T-helper 2 cell treated with Interferon-gamma antibody and Interleukin-4, amounts not matched to agents 5 μg/mL and 100 μg/mL, for 36 hours (primary cell): ENCODE data around the gene PCDHB13.
"Not testable (repeated sequence)": the region's sequence is repeated elsewhere in the genome, so short reads cannot be mapped to it uniquely, and the experiment has no call there.

ENCODE experiments used
- DNase-seq: peaks from one replicate; pipeline ENCODE4 v3.0.0; 2021; ENCODE audit warnings: low spot score
- H3K27ac Mint-ChIP-seq: one replicate; pipeline ENCODE4 v1.8.0; 2021; ENCODE audit warnings: mild to moderate bottlenecking, mixed read lengths
- H3K27me3 Mint-ChIP-seq: one replicate; pipeline ENCODE4 v1.8.0; 2021; ENCODE audit warnings: low read depth, mixed read lengths
- H3K36me3 Mint-ChIP-seq: one replicate; pipeline ENCODE4 v1.8.0; 2021; ENCODE audit warnings: low read depth, mixed read lengths
- H3K4me1 Mint-ChIP-seq: one replicate; pipeline ENCODE4 v1.8.0; 2021; ENCODE audit warnings: low read depth, mixed read lengths
- H3K4me3 Mint-ChIP-seq: one replicate; pipeline ENCODE4 v1.8.0; 2022; ENCODE audit warnings: mild to moderate bottlenecking, moderate library complexity, mixed read lengths
- H3K9me3 Mint-ChIP-seq: one replicate; pipeline ENCODE4 v1.8.0; 2021; ENCODE audit warnings: mixed read lengths

PCDHB13 gene

GRCh38 chr5:141213656-141214339, at the start of gene PCDHB13:
TSS of gene PCDHB13 (plus strand) at chr5:141213919. CDS start at chr5:141214124, 205 bp downstream.
- not testable (repeated sequence) for H3K27ac Mint-ChIP-seq, DNase-seq, H3K27me3 Mint-ChIP-seq, H3K4me3 Mint-ChIP-seq, H3K4me1 Mint-ChIP-seq, H3K36me3 Mint-ChIP-seq
- peaks cover 32% of the 10 kb centered on the region for H3K9me3 Mint-ChIP-seq

GRCh38 chr5:141172381-141173204, 41.1 kb upstream of the PCDHB13 start, which contains the start of gene PCDHB7:
TSS of gene PCDHB7 (plus strand) at chr5:141172644. CDS start at chr5:141172836, 192 bp downstream.
- no peak within 1 kb of the TSS for H3K27ac Mint-ChIP-seq
- DNase-seq: no peak

GRCh38 chr5:141174291-141175104, 39.2 kb upstream of the PCDHB13 start:
- H3K36me3 Mint-ChIP-seq, DNase-seq, H3K27me3 Mint-ChIP-seq, H3K9me3 Mint-ChIP-seq, H3K4me1 Mint-ChIP-seq, H3K27ac Mint-ChIP-seq, H3K4me3 Mint-ChIP-seq: not testable (repeated sequence)

More at GRCh38 chr5:141172381-141173204, 41.1 kb upstream of the PCDHB13 start, which contains the start of gene PCDHB7:
- H3K4me1 Mint-ChIP-seq: no peaks in the 10 kb centered on the region
- peaks cover 14% of the 10 kb centered on the region for H3K9me3 Mint-ChIP-seq
- H3K36me3 Mint-ChIP-seq: no peaks in the 10 kb centered on the region
- H3K27me3 Mint-ChIP-seq: no peaks in the 10 kb centered on the region
- no peak within 1 kb of the TSS for H3K4me3 Mint-ChIP-seq

DNA sequence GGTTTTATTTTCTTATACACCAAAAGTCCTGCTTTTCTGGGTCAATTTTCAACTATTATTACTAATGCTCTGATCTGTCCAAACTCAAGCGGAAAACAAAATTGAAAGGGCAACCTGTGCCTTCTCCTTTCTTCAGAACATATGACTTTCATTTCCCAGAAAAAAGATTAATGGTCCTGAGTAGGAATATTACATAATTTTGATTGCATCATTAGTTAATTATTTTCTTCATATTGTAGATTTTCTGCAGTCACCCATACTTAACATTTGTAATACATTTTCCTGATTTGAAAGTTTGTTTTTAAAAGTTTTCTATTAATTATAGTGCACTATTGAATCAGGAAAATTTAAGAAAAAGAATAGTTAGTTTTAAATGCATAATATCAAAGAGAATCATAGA, 37.8 kb upstream of the PCDHB13 start:
- Mint-ChIP-seq H3K4me1 (no peaks in the 10 kb centered on the region), H3K9me3 (peaks cover 12% of the 10 kb centered on the region), H3K27ac (no peak overlapping the region), H3K27me3 (no peaks in the 10 kb centered on the region), H3K36me3 (no peaks in the 10 kb centered on the region), H3K4me3 (no peak overlapping the region)
- DNase-seq: no peak

DNA sequence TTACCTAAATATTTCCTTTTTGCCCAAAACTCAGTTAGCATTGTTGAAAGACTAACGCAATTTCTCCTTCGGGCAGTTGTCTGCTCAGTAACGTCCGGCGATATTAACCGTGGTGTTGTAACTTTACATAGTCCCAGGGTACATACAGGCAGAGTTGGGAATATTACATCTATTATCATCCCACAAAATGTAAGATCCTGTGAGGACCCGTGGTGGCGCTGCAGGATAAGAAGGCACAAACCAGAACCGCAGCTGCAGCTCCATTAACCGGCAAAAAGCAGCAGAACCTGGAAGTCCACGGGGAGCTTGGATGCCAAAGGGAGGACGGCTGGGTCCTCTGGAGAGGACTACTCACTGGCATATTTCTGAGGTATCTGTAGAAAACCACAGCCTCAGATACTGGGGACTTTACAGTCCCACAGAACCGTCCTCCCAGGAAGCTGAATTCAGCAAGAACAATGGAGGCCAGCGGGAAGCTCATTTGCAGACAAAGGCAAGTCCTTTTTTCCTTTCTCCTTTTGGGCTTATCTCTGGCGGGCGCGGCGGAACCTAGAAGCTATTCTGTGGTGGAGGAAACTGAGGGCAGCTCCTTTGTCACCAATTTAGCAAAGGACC, 36.0 kb upstream of the PCDHB13 start, which contains the start of gene PCDHB8:
Gene PCDHB8, plus strand, starts transcription at position 214 of the 615 bp plus-strand sequence. Its CDS starts 245 bp downstream, at position 459.
- not testable (repeated sequence) for H3K4me3 Mint-ChIP-seq, H3K36me3 Mint-ChIP-seq, H3K27ac Mint-ChIP-seq, H3K27me3 Mint-ChIP-seq, H3K4me1 Mint-ChIP-seq, DNase-seq
- peaks cover 26% of the 10 kb centered on the region for H3K9me3 Mint-ChIP-seq

DNA sequence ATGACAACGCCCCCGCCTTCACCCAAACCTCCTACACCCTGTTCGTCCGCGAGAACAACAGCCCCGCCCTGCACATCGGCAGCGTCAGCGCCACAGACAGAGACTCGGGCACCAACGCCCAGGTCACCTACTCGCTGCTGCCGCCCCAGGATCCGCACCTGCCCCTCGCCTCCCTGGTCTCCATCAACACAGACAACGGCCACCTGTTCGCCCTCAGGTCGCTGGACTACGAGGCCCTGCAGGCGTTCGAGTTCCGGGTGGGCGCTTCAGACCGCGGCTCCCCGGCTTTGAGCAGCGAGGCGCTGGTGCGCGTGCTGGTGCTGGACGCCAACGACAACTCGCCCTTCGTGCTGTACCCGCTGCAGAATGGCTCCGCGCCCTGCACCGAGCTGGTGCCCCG, 34.3 kb upstream of the PCDHB13 start:
- H3K9me3 Mint-ChIP-seq: peaks cover 30% of the 10 kb centered on the region
- not testable (repeated sequence) for DNase-seq

GRCh38 chr5:141179876-141180275, 33.8 kb upstream of the PCDHB13 start:
- not testable (repeated sequence) for H3K36me3 Mint-ChIP-seq, H3K27ac Mint-ChIP-seq, H3K4me3 Mint-ChIP-seq, H3K27me3 Mint-ChIP-seq, H3K4me1 Mint-ChIP-seq, DNase-seq
- peaks cover 35% of the 10 kb centered on the region for H3K9me3 Mint-ChIP-seq

More for the DNA sequence above, 34.3 kb upstream of the PCDHB13 start:
- H3K4me1 Mint-ChIP-seq, H3K27me3 Mint-ChIP-seq, H3K4me3 Mint-ChIP-seq, H3K36me3 Mint-ChIP-seq, H3K27ac Mint-ChIP-seq: not testable (repeated sequence)

DNA sequence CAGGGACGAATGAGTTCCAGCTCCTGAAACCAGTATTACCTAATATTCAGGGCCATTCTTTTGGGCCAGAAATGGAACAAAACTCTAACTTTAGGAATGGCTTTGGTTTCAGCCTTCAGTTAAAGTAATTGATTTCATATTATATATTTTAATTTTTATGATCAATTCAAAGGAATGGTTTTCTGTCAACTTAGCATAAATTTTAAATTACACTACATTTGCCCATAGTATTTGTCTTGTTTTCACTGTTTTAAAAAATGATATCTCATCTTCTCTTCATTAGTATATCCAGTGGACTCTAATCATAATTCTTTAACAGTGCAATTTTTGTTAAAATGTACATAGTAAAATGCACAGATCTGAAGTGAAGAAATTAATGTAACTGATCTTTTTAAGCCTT, 33.4 kb upstream of the PCDHB13 start:
- Mint-ChIP-seq H3K4me1 (no peaks in the 10 kb centered on the region), H3K27me3 (no peaks in the 10 kb centered on the region), H3K27ac (no peak overlapping the region), H3K9me3 (peaks cover 39% of the 10 kb centered on the region), H3K36me3 (no peaks in the 10 kb centered on the region), H3K4me3 (no peak overlapping the region)
- no peak for DNase-seq

DNA sequence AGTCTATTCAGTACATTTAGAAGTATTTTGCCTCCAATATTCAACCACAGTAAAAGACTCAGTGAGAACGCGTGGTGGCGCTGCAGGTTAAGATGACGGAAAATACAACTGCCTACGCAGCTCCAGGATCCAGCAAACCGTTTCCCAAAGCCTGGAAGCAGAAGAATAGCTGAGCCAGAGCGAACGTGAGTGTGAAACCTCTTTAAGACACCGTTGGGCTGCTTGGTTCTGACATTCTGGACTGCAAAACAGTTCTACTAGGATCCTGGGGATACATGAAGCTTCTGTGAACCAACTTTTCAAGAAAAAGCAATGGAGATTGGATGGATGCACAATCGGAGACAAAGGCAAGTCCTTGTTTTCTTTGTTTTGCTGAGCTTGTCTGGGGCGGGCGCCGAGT, 31.5 kb upstream of the PCDHB13 start, which contains the start of gene PCDHB16:
Gene PCDHB16, plus strand, starts transcription at position 140 of the 400 bp plus-strand sequence. Its CDS starts 173 bp downstream, at position 313.
- DNase-seq: no peak
- no peaks in the 10 kb centered on the region for H3K36me3 Mint-ChIP-seq
- H3K9me3 Mint-ChIP-seq: peaks cover 51% of the 10 kb centered on the region
- H3K27me3 Mint-ChIP-seq: no peaks in the 10 kb centered on the region
- H3K4me1 Mint-ChIP-seq: peaks cover 2% of the 10 kb centered on the region
- H3K4me3 Mint-ChIP-seq: no peak within 1 kb of the TSS
- H3K27ac Mint-ChIP-seq: no peak within 1 kb of the TSS

- not testable (repeated sequence) for H3K4me3 Mint-ChIP-seq, H3K36me3 Mint-ChIP-seq, H3K27me3 Mint-ChIP-seq, H3K4me1 Mint-ChIP-seq, H3K27ac Mint-ChIP-seq, DNase-seq
- H3K9me3 Mint-ChIP-seq: peaks cover 55% of the 10 kb centered on the region
Observed at GRCh38 chr5:141184117-141184855, 29.4 kb upstream of the PCDHB13 start.

DNA sequence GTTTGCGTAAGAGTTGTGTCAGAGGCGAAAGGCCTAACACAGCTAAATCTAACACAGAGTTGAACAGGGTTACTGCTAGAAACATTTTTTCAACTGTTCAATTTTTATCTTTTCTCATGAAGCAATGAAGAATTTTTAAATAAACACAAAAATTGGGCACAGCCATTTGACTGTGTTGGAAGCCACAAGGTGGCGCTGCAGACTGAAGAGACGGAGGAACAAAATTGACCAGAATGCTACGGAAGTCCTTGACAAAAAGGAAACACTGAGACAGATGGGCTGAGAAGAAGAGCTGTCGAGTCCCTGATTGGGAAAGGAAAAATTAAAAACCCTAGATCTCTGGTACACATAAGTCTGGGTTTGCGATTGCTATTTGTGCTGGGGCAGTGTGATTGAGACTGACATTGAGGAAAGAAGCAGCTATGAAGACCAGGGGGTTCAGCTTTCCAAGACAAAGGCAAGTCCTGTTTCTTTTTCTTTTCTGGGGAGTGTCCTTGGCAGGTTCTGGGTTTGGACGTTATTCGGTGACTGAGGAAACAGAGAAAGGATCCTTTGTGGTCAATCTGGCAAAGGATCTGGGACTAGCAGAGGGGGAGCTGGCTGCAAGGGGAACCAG, 26.7 kb upstream of the PCDHB13 start, which contains the start of gene PCDHB9:
Gene PCDHB9, plus strand, starts transcription at position 265 of the 616 bp plus-strand sequence. Its CDS starts 158 bp downstream, at position 423.
- Mint-ChIP-seq H3K4me3 (peak within 1 kb of the TSS; percentile 58), H3K27me3 (no peaks in the 10 kb centered on the region), H3K36me3 (peaks cover 11% of the 10 kb centered on the region), H3K27ac (no peak within 1 kb of the TSS), H3K9me3 (peaks cover 50% of the 10 kb centered on the region), H3K4me1 (peaks cover 2% of the 10 kb centered on the region)
- DNase-seq: no peak

- not testable (repeated sequence) for H3K27ac Mint-ChIP-seq, DNase-seq, H3K4me3 Mint-ChIP-seq, H3K4me1 Mint-ChIP-seq, H3K27me3 Mint-ChIP-seq
- peaks cover 43% of the 10 kb centered on the region for H3K9me3 Mint-ChIP-seq
- peaks cover 11% of the 10 kb centered on the region for H3K36me3 Mint-ChIP-seq
Observed at GRCh38 chr5:141188682-141189081, 25.0 kb upstream of the PCDHB13 start.
